Activated naive CD4-positive, alpha-beta T cell treated with anti-CD3 and anti-CD28 coated beads for 36 hours (primary cell): ENCODE data around the gene NINL. TPM values are rescaled to one million over a fixed set of nuclear protein-coding genes. Genes with fewer than 3 reads are reported as not detected.
"Not testable (repeated sequence)": the region's sequence is repeated elsewhere in the genome, so short reads cannot be mapped to it uniquely, and the experiment has no call there.

Experiments
- CTCF ChIA-PET: fragments of 350-600 bp; sonication (Branson Sonifier 250); formaldehyde crosslinking; loops from one replicate; lab custom pipeline; 2021; ENCODE audit warnings: antibody characterized with exemption; lab: Charles Lee
- DNase-seq: peaks from one replicate; pipeline ENCODE4 v3.0.0-alpha.2; 2020
- H3K27ac Mint-ChIP-seq: one replicate; pipeline ENCODE4 v1.8.0; 2021; ENCODE audit warnings: mild to moderate bottlenecking, mixed read lengths
- H3K27me3 Mint-ChIP-seq: one replicate; pipeline ENCODE4 v1.8.0; 2021; ENCODE audit warnings: low read depth, mixed read lengths
- H3K36me3 Mint-ChIP-seq: one replicate; pipeline ENCODE4 v1.8.0; 2021; ENCODE audit warnings: low read depth, mixed read lengths
- H3K4me1 Mint-ChIP-seq: one replicate; pipeline ENCODE4 v1.8.0; 2021; ENCODE audit warnings: low read depth, mixed read lengths
- H3K4me3 Mint-ChIP-seq: one replicate; pipeline ENCODE4 v1.8.0; 2021; ENCODE audit warnings: mild to moderate bottlenecking, moderate library complexity, mixed read lengths
- H3K9me3 Mint-ChIP-seq: one replicate; pipeline ENCODE4 v1.8.0; 2021; ENCODE audit warnings: mixed read lengths
- intact Hi-C: fragments of 100-400 bp; cut with micrococcal nuclease; formaldehyde crosslinking; loops from one replicate; pipeline ENCODE4 v1.15.1; 2023
- total RNA-seq, 2 experiments: library from RNA; stranded (reverse); gene quantifications; one replicate each; pipeline ENCODE4 v1.2.3, GENCODE V29; 2021

Gene NINL
- total RNA-seq, 2 experiments from 2014 or later = 2.6 to 2.9 TPM

GRCh38 chr20:25619514-25619913, 34.2 kb upstream of the NINL start:
- no peak overlapping the region for H3K4me3 Mint-ChIP-seq
- peaks cover 17% of the 10 kb centered on the region for H3K4me1 Mint-ChIP-seq

GRCh38 chr20:25608774-25609173, 23.4 kb upstream of the NINL start:
- Mint-ChIP-seq H3K9me3 (no peaks in the 10 kb centered on the region), H3K27ac (no peak overlapping the region), H3K36me3 (peaks cover 9% of the 10 kb centered on the region), H3K27me3 (no peaks in the 10 kb centered on the region), H3K4me1 (no peaks in the 10 kb centered on the region), H3K4me3 (no peak overlapping the region)
- DNase-seq = no peak
- CTCF ChIA-PET = no interaction called here
- intact Hi-C loops = no loop called here

More at GRCh38 chr20:25619514-25619913, 34.2 kb upstream of the NINL start:
- Mint-ChIP-seq H3K9me3 (no peaks in the 10 kb centered on the region), H3K27me3 (no peaks in the 10 kb centered on the region), H3K36me3 (peaks cover 4% of the 10 kb centered on the region), H3K27ac (no peak overlapping the region)
- intact Hi-C loops = no loop called here
- CTCF ChIA-PET = interaction anchor here (0.6 to 1.1 kb wide), 3 partner anchors 10 to 151 kb away, joined by 3 to 4 read pairs (median 3); no protein-coding TSS in a partner anchor
- DNase-seq = no peak

DNA sequence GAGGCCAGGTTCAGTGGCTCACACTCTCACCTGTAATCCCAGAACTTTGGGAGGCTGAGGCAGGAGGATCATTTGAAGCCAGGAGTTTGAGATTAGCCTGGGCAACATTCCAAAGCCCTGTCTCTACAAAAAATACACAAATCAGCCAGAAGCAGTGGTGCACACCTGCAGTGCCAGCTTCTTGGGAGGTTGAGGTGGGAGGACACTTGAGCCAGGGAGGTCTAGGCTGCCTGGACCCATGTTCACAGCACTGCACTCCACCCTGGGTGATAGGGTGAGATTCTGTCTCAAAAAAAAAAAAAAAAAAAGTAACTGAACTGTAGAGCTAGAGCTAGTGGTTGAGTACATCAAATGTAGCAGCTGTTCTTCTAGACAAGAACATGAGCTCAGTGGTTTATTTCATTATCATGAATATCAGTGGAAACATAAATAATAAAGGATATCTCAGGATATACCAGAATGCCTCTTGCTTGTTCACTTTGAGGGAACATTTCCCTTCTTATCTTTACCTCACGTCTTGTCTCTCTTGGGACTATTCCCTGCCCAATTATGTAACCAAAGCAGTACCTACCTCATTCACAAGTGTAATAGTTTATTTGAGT, 20.9 kb upstream of the NINL start:
- CTCF ChIA-PET = no interaction called here
- H3K27ac Mint-ChIP-seq = no peak overlapping the region
- peaks cover 2% of the 10 kb centered on the region for H3K36me3 Mint-ChIP-seq
- H3K9me3 Mint-ChIP-seq = no peaks in the 10 kb centered on the region
- peaks cover 4% of the 10 kb centered on the region for H3K4me1 Mint-ChIP-seq
- no peaks in the 10 kb centered on the region for H3K27me3 Mint-ChIP-seq
- intact Hi-C loops = no loop called here
- DNase-seq = no peak
- no peak overlapping the region for H3K4me3 Mint-ChIP-seq

DNA sequence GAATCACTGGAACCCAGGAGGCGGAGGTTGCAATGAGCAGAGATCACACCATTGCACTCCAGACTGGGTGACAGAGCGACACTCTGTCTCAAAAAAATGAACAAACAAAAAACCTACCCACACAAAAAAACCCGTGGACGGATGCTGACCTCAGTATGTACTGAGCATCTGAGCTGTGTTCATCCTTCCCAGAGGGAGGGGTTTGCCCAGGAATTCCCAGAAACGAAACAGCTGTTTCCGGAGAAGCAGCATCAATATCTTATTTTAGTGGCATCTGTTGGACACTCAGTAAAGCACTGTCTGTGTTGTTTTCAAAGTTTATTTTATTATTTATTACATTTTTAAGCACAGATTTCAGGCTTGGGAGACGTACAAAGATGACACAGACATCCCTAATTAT, 19.8 kb upstream of the NINL start:
- no peak overlapping the region for H3K27ac Mint-ChIP-seq
- no peaks in the 10 kb centered on the region for H3K9me3 Mint-ChIP-seq
- no peaks in the 10 kb centered on the region for H3K27me3 Mint-ChIP-seq

DNA sequence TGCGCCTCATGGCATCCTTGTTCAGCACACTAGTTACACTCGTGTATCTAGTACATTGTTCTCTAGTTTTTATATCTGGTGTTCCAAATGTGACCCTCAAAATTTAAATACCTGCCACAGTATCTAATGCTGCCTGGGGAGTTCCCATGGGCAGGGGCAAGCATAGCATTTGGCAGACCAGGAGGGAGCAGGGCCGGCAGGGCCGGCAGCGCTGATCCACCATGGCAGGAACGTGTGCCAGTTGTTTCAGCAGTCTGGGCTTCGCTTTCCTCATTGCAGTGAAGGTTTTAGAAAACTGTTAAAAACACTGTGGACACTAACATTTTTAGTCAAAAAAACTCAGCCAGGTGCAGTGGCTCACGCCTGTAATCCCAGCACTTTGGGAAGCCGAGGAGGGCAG, 19.3 kb upstream of the NINL start:
- no peaks in the 10 kb centered on the region for H3K27me3 Mint-ChIP-seq
- peaks cover under 1% of the 10 kb centered on the region for H3K36me3 Mint-ChIP-seq
- CTCF ChIA-PET = no interaction called here
- intact Hi-C loops = no loop called here
- no peak overlapping the region for H3K27ac Mint-ChIP-seq
- no peaks in the 10 kb centered on the region for H3K9me3 Mint-ChIP-seq
- H3K4me1 Mint-ChIP-seq = peaks cover 4% of the 10 kb centered on the region
- no peak for DNase-seq
- H3K4me3 Mint-ChIP-seq = no peak overlapping the region

More for the DNA sequence above, 19.8 kb upstream of the NINL start:
- CTCF ChIA-PET = no interaction called here
- no peak for DNase-seq
- H3K36me3 Mint-ChIP-seq = peaks cover 2% of the 10 kb centered on the region
- no peak overlapping the region for H3K4me3 Mint-ChIP-seq
- intact Hi-C loops = no loop called here
- peaks cover 4% of the 10 kb centered on the region for H3K4me1 Mint-ChIP-seq

GRCh38 chr20:25602914-25603309, 17.6 kb upstream of the NINL start:
- H3K4me1 Mint-ChIP-seq, intact Hi-C loops, H3K27ac Mint-ChIP-seq, H3K36me3 Mint-ChIP-seq, H3K9me3 Mint-ChIP-seq, H3K27me3 Mint-ChIP-seq, CTCF ChIA-PET, H3K4me3 Mint-ChIP-seq: not testable (repeated sequence)
- peak; percentile 42 for DNase-seq

GRCh38 chr20:25602191-25602913, 17.0 kb upstream of the NINL start:
- intact Hi-C loops = not testable (repeated sequence)

DNA sequence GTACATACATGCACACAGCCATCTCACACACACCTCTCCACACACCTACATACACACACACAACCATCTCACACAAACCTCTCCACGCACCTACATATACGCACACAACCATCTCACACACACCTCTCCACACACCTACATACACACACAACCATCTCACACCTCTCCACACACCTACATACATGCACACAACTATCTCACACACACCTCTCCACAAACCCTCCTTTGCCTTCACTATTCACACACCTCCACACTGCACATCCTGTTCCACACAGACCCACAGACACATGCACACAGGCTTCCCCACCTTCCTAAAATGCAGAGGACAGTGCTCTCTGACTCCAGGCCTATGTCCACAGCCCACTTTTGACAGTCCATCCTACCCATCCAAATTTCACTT, 16.3 kb upstream of the NINL start:
- Mint-ChIP-seq H3K36me3 (no peaks in the 10 kb centered on the region), H3K4me1 (peaks cover 4% of the 10 kb centered on the region), H3K27ac (no peak overlapping the region), H3K9me3 (no peaks in the 10 kb centered on the region), H3K27me3 (no peaks in the 10 kb centered on the region), H3K4me3 (no peak overlapping the region)
- CTCF ChIA-PET = interaction anchor here (0.8 kb wide), 1 partner anchor 307 kb away, joined by 3 read pairs; no protein-coding TSS in a partner anchor
- intact Hi-C loops = no loop called here
- no peak for DNase-seq

More at GRCh38 chr20:25602191-25602913, 17.0 kb upstream of the NINL start:
- not testable (repeated sequence) for H3K4me1 Mint-ChIP-seq, H3K36me3 Mint-ChIP-seq, H3K4me3 Mint-ChIP-seq, H3K27ac Mint-ChIP-seq, DNase-seq, H3K27me3 Mint-ChIP-seq, H3K9me3 Mint-ChIP-seq
- CTCF ChIA-PET = interaction anchor here (0.8 kb wide), 1 partner anchor 307 kb away, joined by 3 read pairs; no protein-coding TSS in a partner anchor

GRCh38 chr20:25600632-25601031, 15.3 kb upstream of the NINL start:
- Mint-ChIP-seq H3K4me3 (no peak overlapping the region), H3K27ac (no peak overlapping the region), H3K36me3 (no peaks in the 10 kb centered on the region), H3K9me3 (no peaks in the 10 kb centered on the region), H3K4me1 (peaks cover 4% of the 10 kb centered on the region), H3K27me3 (no peaks in the 10 kb centered on the region)
- CTCF ChIA-PET = no interaction called here
- no peak for DNase-seq
- intact Hi-C loops = no loop called here

- DNase-seq = no peak
- no peak overlapping the region for H3K4me3 Mint-ChIP-seq
- H3K4me1 Mint-ChIP-seq = no peaks in the 10 kb centered on the region
- no peak overlapping the region for H3K27ac Mint-ChIP-seq
- CTCF ChIA-PET = interaction anchor here (1.0 kb wide), 1 partner anchor 193 kb away, joined by 3 read pairs; no protein-coding TSS in a partner anchor
- intact Hi-C loops = no loop called here
- H3K27me3 Mint-ChIP-seq = no peaks in the 10 kb centered on the region
- H3K36me3 Mint-ChIP-seq = no peaks in the 10 kb centered on the region
- H3K9me3 Mint-ChIP-seq = no peaks in the 10 kb centered on the region
Measured at GRCh38 chr20:25592135-25592852, 7.0 kb upstream of the NINL start.

DNA sequence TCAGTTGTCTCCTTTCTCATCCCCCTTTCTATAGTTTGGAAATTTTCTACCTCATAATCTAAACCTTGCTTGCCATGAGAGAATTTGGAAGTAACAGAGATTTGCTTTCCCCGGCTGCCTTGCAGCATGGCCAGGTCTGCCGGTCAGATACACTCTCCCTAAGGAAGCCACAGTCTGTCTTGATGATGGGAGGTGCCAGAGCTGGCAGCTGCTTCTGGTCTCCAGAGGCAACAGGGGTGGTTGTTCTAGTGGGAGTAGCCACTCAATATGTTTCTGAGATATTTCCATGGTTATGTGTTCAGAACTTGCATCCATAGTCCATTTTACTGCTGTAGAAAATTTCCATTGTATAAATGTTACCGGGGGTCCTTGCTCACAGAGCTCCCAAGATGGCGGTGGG, 5.4 kb upstream of the NINL start:
- not testable (repeated sequence) for H3K4me3 Mint-ChIP-seq, DNase-seq

DNA sequence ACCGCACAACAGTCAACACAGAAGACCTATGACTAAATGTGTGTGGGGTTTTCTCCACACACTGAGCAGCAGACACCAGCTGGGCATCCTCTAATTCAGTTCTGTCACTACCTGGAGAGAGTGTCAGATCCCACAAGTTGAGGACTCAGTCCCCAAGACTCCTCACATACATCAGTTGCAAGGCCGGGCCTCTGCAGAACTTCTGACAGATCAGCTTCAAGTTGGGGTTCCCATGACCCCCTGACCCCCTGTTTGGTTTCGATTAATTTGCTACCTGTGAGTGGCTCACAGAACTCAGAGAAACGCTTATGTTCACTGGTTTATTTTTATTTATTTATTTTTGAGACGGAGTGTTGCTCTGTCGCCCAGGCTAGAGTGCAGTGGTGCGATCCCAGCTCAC, 3.2 kb upstream of the NINL start:
- intact Hi-C loops = no loop called here
- Mint-ChIP-seq H3K36me3 (no peaks in the 10 kb centered on the region), H3K27ac (no peak overlapping the region), H3K27me3 (peaks cover 2% of the 10 kb centered on the region), H3K4me1 (peaks cover 6% of the 10 kb centered on the region), H3K9me3 (no peaks in the 10 kb centered on the region), H3K4me3 (no peak overlapping the region)
- CTCF ChIA-PET = no interaction called here
- DNase-seq = no peak

More for the DNA sequence above, 5.4 kb upstream of the NINL start:
- CTCF ChIA-PET, H3K27ac Mint-ChIP-seq, H3K36me3 Mint-ChIP-seq, H3K9me3 Mint-ChIP-seq, intact Hi-C loops, H3K4me1 Mint-ChIP-seq, H3K27me3 Mint-ChIP-seq: not testable (repeated sequence)
